ENCODE data around the gene PRLHR. TPM values are rescaled to one million over a fixed set of nuclear protein-coding genes. Genes with fewer than 3 reads are reported as not detected.

The PRLHR gene
- total and polyA plus RNA-seq, 9 donors: 0.06 to 0.57 (median 0.14) TPM; not detected in 5

GRCh38 chr10:118551535-118552100, 43.8 kb downstream of the PRLHR start:
- 61 to 71% (median 70%) methylated on average over 10 of the region's 10 CpGs for WGBS, 3 donors
- no peaks in the 10 kb centered on the region for H3K27me3 ChIP-seq
- H3K4me1 ChIP-seq (ENCODE audit: insufficient read depth): no peaks in the 10 kb centered on the region
- H3K9me3 ChIP-seq: no peaks in the 10 kb centered on the region
- intact Hi-C loops (cut with DNase I): no loop called here
- H3K27ac ChIP-seq: no peak overlapping the region
- TF ChIP-seq POLR2A (IDR thresholded peaks at IDR 0.05) (no peak), EP300 (IDR thresholded peaks at IDR 0.05) (no peak)
- TF ChIP-seq, protein P1, sequence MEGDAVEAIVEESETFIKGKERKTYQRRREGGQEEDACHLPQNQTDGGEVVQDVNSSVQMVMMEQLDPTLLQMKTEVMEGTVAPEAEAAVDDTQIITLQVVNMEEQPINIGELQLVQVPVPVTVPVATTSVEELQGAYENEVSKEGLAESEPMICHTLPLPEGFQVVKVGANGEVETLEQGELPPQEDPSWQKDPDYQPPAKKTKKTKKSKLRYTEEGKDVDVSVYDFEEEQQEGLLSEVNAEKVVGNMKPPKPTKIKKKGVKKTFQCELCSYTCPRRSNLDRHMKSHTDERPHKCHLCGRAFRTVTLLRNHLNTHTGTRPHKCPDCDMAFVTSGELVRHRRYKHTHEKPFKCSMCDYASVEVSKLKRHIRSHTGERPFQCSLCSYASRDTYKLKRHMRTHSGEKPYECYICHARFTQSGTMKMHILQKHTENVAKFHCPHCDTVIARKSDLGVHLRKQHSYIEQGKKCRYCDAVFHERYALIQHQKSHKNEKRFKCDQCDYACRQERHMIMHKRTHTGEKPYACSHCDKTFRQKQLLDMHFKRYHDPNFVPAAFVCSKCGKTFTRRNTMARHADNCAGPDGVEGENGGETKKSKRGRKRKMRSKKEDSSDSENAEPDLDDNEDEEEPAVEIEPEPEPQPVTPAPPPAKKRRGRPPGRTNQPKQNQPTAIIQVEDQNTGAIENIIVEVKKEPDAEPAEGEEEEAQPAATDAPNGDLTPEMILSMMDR (IDR thresholded peaks at IDR 0.05): no peak
- H3K4me3 ChIP-seq: no peak overlapping the region
- no peak for DNase-seq
- H3K36me3 ChIP-seq: no peaks in the 10 kb centered on the region

GRCh38 chr10:118547282-118547681, 48.2 kb downstream of the PRLHR start:
- no peak for DNase-seq
- intact Hi-C loops (cut with DNase I): no loop called here
- no peaks in the 10 kb centered on the region for H3K27me3 ChIP-seq
- H3K27ac ChIP-seq: no peak overlapping the region
- no peaks in the 10 kb centered on the region for H3K36me3 ChIP-seq
- WGBS, 3 donors: 77 to 90% (median 83%) methylated on average over 5 of the region's 5 CpGs
- no peaks in the 10 kb centered on the region for H3K4me1 ChIP-seq (ENCODE audit: insufficient read depth)
- no peak overlapping the region for H3K4me3 ChIP-seq
- TF ChIP-seq POLR2A (IDR thresholded peaks at IDR 0.05) (no peak), EP300 (IDR thresholded peaks at IDR 0.05) (no peak)
- TF ChIP-seq, protein P1 (IDR thresholded peaks at IDR 0.05): no peak
- no peaks in the 10 kb centered on the region for H3K9me3 ChIP-seq

GRCh38 chr10:118546479-118546878, 49.0 kb downstream of the PRLHR start:
- intact Hi-C loops (cut with DNase I): no loop called here
- Histone ChIP-seq H3K9me3 (no peaks in the 10 kb centered on the region), H3K27ac (no peak overlapping the region), H3K27me3 (no peaks in the 10 kb centered on the region), H3K36me3 (no peaks in the 10 kb centered on the region), H3K4me1 (ENCODE audit: insufficient read depth) (no peaks in the 10 kb centered on the region), H3K4me3 (no peak overlapping the region)
- no peak for TF ChIP-seq EP300 (IDR thresholded peaks at IDR 0.05)
- no peak for TF ChIP-seq POLR2A (IDR thresholded peaks at IDR 0.05)
- TF ChIP-seq, protein P1 (IDR thresholded peaks at IDR 0.05): no peak
- 51 to 57% (median 56%) methylated on average over 2 of the region's 2 CpGs for WGBS, 3 donors
- DNase-seq: no peak

- Histone ChIP-seq H3K9me3 (no peaks in the 10 kb centered on the region), H3K36me3 (no peaks in the 10 kb centered on the region), H3K4me3 (no peak overlapping the region), H3K27ac (no peak overlapping the region), H3K27me3 (no peaks in the 10 kb centered on the region), H3K4me1 (ENCODE audit: insufficient read depth) (no peaks in the 10 kb centered on the region)
- DNase-seq: no peak
- intact Hi-C loops (cut with DNase I): no loop called here
- 73 to 100% (median 87%) methylated on average over 1 of the region's 1 CpG for WGBS, 3 donors
- no peak for TF ChIP-seq EP300 (IDR thresholded peaks at IDR 0.05)
- TF ChIP-seq, protein P1 (IDR thresholded peaks at IDR 0.05): no peak
- no peak for TF ChIP-seq POLR2A (IDR thresholded peaks at IDR 0.05)
Observed at GRCh38 chr10:118545381-118545780, 50.1 kb downstream of the PRLHR start.
